Choroid plexus epithelial cell (primary cell): ENCODE measurements around the gene CEACAM21.

ENCODE experiments used
- DNase-seq: peaks from one replicate; pipeline ENCODE4 v3.0.0-alpha.2; 2010; ENCODE audit warnings: low read depth
- H3K4me3 ChIP-seq: 2 replicates; pipeline ENCODE4 v1.5.1; 2011; ENCODE audit warnings: low read depth, mild to moderate bottlenecking, control low read depth, low read length, moderate library complexity
- CTCF ChIP-seq: conservative IDR thresholded peaks from 2 replicates; pipeline ENCODE4 v1.5.1; 2011; ENCODE audit warnings: low read depth, mild to moderate bottlenecking, control low read depth, inconsistent platforms, low read length, moderate library complexity

CEACAM21 gene

GRCh38 chr19:41599175-41599966 is 23.4 kb downstream of the CEACAM21 start:
- no peak for TF ChIP-seq CTCF
- H3K4me3 ChIP-seq, result no peak overlapping the region
- DNase-seq, result no peak

GRCh38 chr19:41601771-41602170 is 25.8 kb downstream of the CEACAM21 start:
- DNase-seq, result no peak
- no peak overlapping the region for H3K4me3 ChIP-seq

GRCh38 chr19:41604831-41605230 is 28.9 kb downstream of the CEACAM21 start:
- H3K4me3 ChIP-seq, result no peak overlapping the region
- TF ChIP-seq CTCF, result no peak
- no peak for DNase-seq

More at GRCh38 chr19:41601771-41602170, 25.8 kb downstream of the CEACAM21 start:
- TF ChIP-seq CTCF, result no peak

DNA sequence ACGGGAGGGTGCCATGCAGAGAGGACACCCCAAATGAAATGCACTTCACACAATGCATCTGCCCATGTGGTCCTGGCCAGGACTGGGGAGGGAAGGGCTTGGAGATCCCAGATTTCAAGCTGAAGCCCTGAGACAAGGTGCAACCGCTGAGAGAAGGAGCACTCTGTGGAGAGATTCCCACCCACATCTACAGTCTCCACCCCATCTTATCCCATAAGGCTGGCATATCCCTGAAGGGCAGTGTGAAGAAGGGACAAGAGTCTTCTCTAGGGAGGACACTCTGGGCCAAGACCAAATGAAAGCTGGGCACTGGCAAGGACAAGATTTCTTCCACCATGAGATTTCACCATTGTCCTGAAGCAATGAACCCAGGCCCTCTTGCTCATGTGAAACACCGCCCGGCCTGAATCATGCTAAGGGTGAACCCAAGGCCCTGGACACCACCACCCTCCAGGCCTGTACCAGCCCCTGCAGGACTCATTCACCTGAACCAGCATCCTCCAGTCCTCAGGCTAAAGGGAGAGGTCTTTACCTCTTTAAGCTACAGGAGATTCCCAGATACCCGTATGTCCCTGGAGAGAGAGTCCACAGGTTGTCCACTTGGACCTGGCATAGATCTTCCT is 30.4 kb downstream of the CEACAM21 start:
- no peak overlapping the region for H3K4me3 ChIP-seq
- DNase-seq, result no peak
- TF ChIP-seq CTCF, result no peak

DNA sequence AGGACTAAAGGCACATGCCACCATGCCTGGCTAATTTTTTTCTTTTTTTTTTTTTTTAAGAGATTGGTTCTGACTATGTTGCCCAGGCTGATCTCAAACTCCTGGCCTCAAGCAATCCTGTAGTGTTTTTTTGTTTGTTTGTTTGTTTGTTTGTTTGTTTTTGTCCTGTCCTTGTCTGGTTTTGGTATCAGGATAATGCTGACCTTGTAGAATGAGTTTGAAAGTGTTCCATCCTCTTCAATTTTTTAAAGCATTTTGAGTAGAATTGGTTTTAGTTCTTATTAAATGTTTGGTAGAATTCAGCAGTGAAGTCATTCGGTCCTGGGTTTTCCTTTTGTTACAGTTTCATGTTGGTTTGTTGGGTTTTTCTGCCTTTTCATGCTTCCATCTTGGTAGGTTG is 31.7 kb downstream of the CEACAM21 start:
- DNase-seq, result no peak
- no peak overlapping the region for H3K4me3 ChIP-seq
- no peak for TF ChIP-seq CTCF

- no peak for TF ChIP-seq CTCF
- no peak for DNase-seq
- no peak overlapping the region for H3K4me3 ChIP-seq
Observed at GRCh38 chr19:41610789-41611188, 34.8 kb downstream of the CEACAM21 start.

- TF ChIP-seq CTCF, result no peak
- no peak for DNase-seq
- no peak overlapping the region for H3K4me3 ChIP-seq
Observed at GRCh38 chr19:41612483-41612882, 36.5 kb downstream of the CEACAM21 start.
